Activated CD4-positive, alpha-beta T cell treated with anti-CD3 and anti-CD28 coated beads, Interleukin-2, amount 50 U/mL, for 24 hours (primary cell): Measurements from ENCODE around the gene SLC26A8.
"Not testable (repeated sequence)": the region's sequence is repeated elsewhere in the genome, so short reads cannot be mapped to it uniquely, and the experiment has no call there.

Experiments
- DNase-seq, 2 donors: peaks; one replicate each; pipeline ENCODE4 v3.0.0-alpha.2; 2020; ENCODE audit warnings: low read depth in 1 of 2, low spot score in 1 of 2

The SLC26A8 gene

DNA sequence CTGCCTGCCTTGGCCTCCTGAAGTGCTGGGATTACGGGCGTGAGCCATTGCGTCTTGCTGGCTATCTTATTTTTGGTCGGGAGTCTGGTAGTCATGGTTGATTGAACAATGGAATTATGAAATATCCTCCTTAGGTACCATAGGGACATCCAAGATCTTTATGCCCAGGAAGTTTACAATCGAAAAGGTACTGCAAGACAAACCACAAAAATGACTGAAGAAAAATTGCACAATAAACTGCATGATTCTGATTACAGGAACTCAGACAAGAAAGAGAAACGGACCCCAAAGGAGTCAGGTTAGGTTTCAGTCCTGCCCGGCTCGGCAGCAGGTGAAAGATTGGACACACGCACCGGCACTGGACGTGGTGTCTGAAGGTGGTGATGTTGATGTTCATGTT is 5.3 kb downstream of the SLC26A8 start:
- DNase-seq = no peak

DNA sequence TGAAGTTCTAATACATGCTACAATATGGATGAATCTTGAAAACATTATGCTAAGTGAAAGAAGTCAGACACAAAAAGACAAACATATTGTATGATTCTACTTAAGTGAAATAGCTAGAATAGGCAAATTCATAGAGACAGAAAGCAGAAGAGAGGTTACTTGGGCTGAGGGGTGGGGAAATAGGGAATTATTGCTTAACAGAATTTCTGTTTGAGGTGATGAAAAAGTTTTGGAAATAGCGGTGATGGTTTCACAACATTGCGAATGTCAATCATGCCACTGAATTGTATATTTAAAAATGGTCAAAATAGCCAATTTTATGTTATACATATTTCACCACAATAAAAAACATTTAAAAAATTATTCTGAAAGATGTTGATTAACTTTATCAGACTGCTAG is 6.1 kb downstream of the SLC26A8 start:
- DNase-seq = no peak

DNA sequence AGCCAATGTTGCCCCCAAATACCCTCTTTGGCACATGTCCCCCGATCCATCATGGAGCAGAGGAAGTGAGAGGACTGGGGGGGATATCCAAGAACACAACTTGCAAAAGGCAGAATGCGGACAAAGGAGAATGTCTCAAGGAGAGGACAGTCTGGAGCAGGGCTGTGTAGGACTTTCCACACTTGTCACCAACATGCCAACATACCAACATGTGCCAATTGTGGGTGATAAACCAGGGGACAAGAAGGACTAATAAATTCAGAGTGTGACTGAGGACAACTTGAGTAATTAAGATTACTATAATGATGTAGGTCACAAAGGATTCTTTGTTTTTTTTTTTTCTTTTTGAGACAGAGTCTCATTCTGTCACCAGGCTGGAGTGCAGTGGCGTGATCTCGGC is 8.8 kb downstream of the SLC26A8 start:
- no peak for DNase-seq

DNA sequence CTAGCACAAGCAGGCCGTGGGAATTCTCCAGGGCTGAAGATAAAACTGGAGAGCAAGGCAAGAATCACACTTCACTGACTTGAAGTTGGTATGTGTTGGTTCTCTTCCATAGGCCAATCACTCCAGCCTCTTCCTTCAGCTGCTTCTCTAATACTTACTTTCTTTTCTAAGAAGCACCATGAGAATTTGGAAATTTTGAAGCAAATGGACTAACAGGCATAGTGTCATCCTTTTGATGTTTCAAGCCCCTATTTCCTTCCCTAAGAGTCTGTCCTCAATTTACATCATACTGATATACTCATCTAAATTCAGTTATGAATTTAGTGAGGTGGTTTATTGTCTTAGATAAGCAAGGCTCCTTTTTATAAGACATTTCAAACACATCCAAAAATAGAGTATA is 24.0 kb downstream of the SLC26A8 start:
- DNase-seq = no peak

DNA sequence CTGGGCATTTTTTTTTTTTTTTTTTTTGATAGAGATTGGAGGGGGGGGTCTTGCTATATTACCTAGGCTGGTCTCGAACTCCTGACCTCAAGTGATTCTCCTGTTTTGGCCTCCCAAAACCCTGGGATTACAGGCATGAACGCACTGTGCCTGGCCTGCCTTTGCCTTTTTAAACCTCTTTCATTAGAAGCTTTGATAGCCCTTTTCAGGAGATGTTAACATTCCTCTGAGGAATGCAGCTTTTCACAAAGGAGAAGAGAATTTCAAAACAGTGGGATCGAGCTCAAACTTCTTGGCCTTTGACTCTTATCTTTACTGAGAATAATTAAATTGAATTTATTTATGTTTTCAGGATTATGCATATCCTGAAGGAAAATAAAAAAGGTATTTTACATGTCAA is 31.3 kb downstream of the SLC26A8 start:
- no peak for DNase-seq

DNA sequence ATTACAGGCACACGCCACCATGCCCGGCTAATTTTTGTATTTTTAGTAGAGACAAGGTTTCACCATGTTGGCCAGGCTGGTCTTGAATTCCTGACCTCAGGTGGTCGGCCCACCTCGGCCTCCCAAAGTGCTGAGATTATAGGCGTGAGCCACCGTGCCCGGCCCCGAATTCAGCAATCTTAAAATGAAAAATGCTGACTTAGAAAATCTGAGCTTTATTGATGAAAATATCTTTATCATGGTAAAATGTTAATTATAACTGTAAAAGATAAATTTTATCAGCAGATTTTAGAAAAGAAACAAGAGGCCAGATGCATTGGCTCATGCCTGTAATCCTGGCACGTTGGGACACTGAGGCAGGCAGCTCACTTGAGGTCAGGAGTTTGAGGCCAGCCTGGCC is 36.4 kb downstream of the SLC26A8 start:
- DNase-seq = not testable (repeated sequence)

DNA sequence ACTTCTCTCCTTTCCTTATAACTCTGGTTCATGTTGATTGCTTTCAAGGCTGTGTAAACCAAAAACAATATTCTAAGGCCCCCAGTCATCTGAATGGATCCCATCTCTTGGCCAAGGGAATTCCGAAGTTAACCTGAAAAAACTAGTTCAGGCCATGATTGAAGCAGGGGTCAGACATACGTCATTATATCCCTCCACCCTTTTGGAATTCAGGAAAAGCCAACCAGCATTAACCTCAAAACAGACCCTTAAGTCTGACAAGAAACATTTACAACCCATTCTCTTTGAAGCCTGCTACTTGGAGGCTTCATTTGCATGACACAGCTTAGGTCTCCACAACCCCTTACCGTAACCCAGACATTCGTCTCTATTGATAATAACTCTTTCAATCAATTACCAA is 39.7 kb downstream of the SLC26A8 start:
- no peak for DNase-seq

DNA sequence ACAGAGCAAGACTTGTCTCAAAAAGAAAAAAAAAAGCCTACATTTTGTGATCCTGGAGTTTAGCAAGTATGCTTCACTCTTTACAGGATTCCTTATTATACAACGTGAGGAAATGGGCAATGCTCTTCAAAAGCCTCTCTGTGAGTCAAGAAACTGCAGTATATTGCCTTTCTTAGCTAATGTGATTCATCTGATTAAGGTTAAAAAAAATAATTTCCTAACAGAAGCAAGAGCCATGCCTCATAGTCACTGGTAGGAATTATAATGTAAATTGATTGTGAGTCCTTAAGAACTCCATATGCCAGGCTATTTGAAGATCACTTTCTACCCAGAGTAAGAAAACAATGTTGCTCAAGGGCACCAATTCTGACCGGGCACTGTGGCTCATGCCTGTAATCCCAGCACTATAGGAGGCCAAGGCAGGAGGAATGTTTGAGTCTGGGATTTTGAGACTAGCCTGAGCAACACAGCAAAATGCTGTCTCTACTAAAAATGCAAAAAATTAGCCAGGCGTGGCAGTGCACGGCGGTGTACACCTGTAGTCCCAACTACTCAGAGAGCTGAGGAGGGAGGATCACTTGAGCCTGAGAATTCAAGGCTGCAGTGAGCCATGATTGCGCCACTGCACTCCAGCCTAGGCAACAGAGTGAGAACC is 43.3 kb downstream of the SLC26A8 start:
- DNase-seq = no peak

DNA sequence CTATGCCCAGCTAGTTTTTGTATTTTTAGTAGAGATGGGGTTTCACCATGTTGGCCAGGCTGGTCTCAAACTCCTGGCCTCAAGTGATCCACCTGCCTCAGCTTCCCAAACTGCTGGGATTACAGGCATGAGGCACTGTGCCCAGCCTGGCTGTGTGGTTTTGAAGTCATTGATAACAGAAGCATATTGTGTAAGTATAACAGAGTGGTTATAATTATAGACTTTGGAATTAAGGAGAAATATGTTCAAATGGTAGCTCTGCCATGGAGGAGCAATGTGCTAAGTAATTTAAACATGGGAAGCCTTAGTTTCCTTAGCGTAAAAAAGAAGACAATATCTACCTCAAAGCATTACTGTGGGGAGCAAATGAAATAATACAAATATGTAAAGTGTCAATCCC is 44.3 kb downstream of the SLC26A8 start:
- DNase-seq = not testable (repeated sequence)

DNA sequence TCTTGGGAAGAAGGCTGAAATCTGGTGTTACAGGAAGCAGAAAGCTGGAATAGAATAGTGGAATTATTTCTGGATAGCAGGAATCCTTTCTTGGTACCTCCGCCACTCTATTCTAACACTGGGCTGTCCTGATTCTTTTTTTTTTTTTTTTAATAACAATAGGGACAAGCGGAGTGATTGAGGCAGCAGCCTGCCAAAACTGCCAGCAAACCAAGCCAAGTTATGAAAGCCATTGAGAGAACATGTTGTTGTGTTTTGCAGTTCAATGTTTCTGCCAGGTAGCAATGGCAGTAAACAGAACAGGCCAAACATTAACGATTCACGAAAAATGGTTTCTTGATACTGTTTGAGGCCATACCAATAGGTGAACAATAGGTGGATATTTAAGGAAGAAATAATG is 47.1 kb downstream of the SLC26A8 start:
- no peak for DNase-seq

DNA sequence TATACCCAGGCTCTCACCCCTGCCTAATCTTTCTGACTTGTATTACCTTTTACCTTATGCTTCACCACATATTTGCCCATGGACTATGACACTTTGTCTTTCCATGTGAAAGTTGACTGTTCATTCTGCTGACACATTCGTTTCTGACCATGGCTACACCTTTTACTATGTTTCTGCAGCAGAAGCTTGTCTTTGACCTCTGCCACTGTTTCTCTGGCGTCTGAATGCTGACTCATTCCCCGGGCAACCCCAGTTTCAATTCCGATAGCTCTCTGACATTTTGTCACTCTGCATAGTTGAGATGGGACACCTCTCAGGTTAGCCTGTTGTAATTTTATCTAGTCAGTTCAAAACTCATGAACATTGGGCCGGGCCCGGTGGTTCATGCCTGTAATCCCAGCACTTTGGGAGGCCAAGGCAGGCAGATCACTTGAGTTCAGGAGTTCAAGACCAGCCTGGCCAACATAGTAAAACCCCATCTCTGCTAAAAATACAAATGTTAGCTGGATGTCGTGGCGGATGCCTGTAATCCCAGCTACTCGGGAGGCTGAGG is 50.7 kb downstream of the SLC26A8 start:
- DNase-seq = no peak

DNA sequence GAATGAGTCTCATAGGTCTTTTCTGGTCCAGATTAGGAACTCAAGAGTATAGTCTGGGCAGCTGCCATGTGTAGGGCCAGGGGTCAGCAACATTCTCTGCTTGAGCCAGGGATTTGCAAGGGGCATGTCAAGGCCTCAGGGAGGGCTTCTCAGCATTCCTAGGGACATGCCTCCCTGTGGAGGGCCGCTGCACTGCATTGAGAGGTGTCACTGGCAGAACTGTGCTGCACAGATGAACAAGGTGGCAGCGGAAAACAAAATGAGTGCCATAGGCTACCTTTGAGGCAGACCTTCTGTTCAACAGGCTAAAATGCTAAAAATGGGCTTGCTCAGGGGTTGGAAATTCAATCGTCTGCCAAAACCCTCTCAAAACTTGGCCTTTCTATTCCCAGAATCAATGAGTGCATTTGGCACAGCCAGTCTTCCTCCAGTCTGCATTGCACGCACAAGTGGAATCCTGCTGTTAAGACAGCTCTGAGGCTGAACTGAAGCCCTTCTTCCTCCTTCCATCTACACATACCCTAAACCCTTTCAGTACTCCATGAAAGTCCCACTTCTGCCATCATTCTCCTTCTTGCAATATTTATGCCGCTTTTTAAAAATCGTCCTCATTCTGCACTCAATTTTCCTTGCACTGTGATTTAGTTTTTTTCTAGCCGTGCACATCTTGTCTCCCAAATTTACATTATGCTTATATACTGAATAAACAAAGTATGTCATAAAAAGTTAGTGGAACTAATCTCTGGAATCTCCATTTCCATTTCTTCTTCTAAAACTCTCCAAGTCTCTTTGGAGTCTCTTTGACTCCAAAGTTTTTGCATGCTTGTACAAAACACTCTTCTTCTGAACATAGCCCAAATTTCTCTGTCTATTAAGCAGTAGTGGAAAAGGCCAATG is 51.7 kb downstream of the SLC26A8 start:
- DNase-seq = no peak

DNA sequence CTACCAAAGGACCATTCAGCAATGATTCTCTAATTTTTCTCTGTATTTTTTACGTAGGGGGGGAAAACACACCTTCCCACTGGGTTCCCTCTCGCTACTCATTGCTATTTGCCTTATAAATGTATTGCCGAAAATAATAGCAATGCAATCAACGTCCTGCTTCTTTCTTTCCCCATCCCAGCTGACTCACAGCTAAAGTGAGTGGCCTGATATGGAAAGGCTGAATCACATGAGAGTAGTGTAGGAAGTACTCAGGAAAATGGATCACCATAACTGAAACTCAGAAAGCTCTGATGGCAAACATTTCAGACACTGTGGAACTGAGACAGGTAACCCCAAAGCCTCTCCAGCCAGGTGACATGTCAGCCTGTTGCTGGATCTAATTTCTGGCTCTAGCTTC is 54.3 kb downstream of the SLC26A8 start:
- no peak for DNase-seq

DNA sequence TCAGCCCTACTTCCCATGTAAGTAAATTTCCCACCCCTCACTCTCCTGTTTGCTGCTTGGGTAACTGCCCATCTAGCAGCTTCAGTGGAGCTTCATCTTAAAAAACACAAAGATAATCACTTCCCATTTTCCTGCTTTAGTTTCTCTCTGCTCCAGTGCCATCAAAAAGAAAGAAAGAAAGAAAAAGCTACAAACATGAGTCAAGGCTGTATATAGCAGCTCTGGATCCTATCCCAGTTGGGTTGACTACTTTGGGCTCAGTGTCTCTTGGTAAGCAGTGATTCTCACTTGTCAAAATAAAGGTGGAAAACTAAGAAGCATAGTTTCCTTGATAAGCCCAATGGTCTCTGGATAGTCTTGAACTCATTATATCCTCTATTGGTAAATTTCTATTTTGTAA is 54.8 kb downstream of the SLC26A8 start:
- DNase-seq = no peak

DNA sequence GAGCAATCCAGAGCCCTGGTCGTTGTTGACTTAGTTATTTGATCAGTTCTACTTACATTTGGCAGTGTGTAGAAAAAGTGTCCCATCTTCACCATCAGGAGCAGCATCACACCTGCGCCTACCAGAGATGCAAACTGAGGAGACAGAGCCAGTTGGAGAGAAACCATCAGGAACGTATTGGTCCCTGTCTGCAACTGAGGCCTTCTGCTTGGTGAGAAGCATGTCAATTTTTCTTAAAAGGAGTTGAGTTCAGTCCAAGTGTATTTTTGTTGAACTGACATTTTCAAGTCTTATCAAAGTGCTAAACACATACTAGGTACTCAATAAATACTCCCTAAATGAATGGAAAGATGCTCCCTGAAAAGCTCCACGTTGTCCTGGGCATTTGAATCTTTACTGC is 55.6 kb downstream of the SLC26A8 start:
- no peak for DNase-seq

DNA sequence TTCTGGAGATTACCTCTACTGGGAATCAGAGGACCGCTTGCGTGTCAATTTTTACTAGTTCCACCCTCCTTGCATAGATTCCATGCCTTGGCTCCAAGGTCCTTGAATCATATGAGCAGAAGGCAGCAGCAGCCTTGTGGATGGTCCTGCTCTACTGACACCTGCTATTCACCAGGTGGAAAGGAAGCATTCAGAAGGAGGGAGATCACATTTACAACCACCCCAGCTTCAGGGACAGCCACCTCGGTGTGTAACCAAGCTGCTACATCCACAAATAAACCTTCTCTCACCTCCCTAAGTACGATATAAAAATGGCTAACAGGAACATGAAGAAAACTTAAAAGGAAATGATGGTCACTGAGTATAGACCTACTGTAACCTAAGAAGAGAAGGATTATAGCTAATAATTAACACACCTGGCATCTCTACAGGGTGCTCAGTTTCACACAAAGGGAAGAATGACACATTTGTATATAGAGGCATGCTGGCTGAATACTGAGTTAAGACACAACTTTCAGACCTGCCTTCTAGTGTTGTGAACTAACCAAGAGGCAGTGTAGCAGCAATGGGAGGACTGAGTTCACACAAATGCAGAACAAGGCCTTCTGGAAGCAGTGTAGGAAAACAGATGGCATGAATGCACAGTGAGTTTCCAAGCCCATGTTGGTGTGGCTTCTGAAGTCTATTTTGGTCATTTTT is 57.2 kb downstream of the SLC26A8 start:
- no peak for DNase-seq

DNA sequence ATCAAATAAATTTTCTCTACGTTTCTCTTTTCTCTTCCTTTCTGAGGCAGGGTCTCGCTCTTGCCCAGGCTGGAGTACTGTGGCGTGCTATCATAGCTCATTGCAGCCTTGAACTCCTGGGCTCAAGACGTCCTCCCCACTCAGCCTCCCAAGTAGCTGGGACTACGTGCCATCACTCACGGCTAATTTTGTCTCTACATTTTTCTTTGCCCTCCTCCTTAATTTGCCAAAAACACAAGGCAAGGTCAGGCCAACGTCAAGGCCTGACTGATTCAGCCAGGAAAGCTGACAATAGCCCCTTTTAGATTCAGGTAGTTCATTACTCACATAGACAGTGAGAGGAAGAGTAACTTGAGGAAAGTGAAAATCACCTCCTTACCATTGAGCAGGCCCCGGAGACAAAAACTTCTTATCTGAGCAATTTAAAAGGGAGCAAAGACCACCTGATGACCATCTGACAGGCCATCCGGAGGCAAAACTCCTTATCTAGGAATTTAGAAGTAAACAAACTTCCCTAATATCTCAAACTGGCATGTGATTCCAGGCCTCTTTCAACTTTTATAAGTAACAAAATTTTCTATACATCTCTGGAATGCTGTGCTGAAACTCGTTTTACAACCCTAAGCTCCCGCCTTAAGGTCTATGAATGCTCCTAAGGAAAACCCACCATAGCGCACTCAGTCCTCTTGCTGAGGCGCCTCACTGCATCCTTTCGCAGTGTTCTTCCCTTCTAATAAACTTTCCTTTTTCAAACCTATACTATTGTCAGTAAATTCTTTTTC is 61.5 kb downstream of the SLC26A8 start:
- DNase-seq = no peak

DNA sequence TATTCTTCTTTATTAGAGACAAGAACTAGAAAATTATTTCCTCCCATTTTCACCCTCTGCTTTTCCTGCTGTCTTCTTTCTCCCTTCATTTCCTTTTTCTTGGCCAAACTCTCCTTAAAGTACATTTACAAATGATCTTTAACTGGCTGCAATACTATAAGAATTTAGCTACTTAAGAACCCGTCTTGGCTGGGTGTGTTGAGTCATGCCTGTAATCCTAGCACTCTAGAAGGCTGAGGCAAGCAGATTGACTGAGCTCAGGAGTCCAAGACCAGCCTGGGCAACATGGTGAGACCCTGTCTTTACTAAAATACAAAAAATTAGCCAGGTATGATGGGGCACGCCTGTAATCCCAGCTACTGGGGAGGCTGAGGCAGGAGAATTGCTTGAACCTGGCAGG is 64.3 kb downstream of the SLC26A8 start:
- DNase-seq = no peak

DNA sequence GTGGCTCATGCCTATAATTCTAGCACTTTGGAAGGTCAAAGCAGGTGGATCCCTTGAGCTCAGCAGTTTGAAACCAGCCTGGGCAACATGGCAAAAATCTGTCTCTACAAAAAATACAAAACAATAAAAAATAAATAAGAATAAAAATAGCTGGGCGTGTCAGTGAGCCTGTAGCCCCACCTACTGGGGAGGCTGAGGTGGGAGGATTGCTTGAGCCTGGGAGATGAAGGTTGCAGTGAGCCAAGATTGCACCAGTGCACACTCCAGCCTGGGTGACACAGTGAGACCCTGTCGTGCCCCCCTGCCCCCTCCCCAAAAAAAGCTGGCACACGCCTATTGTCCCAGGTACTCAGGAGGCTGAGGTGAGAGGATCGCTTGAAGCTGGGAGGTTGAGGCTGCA is 68.5 kb downstream of the SLC26A8 start:
- no peak for DNase-seq

DNA sequence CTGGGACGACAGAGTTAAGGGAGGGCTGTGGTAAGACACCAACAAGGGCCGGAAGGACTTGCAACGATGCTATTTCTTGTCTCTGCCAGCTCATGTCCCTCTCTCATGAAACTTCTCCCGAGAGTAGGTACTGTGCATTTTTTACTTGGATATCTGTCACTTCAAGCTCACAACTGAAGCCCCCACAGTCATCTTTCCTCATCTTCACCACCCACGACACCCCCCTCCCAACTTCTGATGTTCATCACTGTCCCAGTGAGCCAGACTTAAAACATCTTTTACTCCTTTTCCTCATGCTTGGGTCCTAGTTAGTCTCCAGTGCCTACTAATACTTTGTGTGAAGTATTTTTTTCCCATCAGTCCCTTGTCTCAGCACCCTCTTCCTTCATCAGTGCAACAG is 68.9 kb downstream of the SLC26A8 start:
- DNase-seq = no peak

DNA sequence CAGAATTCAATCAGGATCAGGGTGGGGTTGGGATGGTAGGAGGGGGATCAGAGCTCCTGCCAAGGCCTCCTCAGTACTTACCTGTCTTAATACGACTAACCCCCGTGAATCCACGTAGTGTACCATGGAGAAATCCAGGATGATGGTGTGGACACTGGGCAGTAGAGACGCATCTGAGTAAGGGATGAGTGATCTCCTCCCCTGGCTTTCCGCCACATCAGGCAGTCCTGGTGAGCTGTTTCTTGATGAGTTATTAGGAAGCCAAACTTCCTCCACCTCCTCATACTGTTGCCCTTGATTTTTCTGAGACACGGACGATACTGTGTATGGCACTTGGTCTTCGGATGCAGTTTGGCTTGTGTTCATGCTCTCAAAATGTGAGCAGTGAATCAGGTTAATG is 69.4 kb downstream of the SLC26A8 start:
- no peak for DNase-seq
